D721Med (cell line): ENCODE results near the gene KMT2B.
"Not testable (repeated sequence)": the region's sequence is repeated elsewhere in the genome, so short reads cannot be mapped to it uniquely, and the experiment has no call there.

ENCODE experiments used
- DNase-seq: peaks from one replicate; pipeline ENCODE4 v3.0.0; 2011; ENCODE audit warnings: low spot score; ENCODE audit not compliant: insufficient read length
- FAIRE-seq: peaks from 2 replicates; lab custom pipeline; 2011; peaks lifted over from hg19 to GRCh38; lab: Jason Lieb, UNC
- TF ChIP-seq, protein P1 (sequence below): IDR thresholded peaks from 2 replicates; pipeline ENCODE4 v1.5.1; 2012; ENCODE audit warnings: mild to moderate bottlenecking, control low read depth; ENCODE audit not compliant: insufficient read depth; ENCODE audit errors: missing control alignments

KMT2B gene

DNA sequence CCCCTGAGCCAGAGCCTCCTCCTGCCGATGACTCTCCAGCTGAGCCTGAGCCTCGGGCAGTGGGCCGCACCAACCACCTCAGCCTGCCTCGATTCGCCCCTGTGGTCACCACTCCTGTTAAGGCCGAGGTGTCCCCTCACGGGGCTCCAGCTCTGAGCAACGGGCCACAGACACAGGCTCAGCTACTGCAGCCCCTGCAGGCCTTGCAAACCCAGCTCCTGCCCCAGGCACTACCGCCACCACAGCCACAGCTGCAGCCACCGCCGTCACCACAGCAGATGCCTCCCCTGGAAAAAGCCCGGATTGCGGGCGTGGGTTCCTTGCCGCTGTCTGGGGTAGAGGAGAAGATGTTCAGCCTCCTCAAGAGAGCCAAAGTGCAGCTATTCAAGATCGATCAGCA is 3.6 kb downstream of the KMT2B start:
- FAIRE-seq (no peak), DNase-seq (no peak)
- TF ChIP-seq, protein P1, sequence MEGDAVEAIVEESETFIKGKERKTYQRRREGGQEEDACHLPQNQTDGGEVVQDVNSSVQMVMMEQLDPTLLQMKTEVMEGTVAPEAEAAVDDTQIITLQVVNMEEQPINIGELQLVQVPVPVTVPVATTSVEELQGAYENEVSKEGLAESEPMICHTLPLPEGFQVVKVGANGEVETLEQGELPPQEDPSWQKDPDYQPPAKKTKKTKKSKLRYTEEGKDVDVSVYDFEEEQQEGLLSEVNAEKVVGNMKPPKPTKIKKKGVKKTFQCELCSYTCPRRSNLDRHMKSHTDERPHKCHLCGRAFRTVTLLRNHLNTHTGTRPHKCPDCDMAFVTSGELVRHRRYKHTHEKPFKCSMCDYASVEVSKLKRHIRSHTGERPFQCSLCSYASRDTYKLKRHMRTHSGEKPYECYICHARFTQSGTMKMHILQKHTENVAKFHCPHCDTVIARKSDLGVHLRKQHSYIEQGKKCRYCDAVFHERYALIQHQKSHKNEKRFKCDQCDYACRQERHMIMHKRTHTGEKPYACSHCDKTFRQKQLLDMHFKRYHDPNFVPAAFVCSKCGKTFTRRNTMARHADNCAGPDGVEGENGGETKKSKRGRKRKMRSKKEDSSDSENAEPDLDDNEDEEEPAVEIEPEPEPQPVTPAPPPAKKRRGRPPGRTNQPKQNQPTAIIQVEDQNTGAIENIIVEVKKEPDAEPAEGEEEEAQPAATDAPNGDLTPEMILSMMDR, result no peak

DNA sequence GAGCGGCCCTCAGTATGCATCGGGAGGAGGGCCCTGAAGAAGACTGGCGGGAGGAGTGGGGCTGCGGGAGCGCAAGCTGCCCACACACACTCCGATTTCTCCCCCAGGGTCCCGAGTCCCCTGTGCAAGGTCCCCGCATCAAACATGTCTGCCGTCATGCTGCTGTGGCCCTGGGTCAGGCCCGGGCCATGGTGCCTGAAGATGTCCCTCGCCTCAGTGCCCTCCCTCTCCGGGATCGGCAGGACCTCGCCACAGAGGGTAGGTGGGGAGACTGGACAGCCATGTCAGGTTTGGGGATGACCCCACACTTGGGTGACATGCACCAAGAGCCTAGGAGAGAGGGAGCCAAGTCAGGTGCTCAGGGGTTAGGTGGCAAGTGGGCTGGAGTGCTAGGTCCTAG is 4.7 kb downstream of the KMT2B start:
- no peak for FAIRE-seq
- TF ChIP-seq, protein P1, result no peak
- DNase-seq, result no peak

DNA sequence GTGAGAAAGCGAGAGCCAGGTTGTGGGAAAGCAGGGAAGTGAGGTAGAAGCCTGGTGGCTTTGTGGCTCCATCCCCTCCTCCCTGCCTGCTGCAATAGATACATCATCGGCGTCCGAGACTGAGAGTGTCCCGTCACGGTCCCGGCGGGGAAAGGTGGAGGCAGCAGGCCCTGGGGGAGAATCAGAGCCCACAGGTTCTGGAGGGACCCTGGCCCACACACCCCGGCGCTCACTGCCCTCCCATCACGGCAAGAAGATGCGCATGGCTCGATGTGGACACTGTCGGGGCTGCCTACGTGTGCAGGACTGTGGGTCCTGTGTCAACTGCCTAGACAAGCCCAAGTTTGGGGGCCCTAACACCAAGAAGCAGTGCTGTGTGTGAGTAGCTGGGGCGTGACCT is 5.1 kb downstream of the KMT2B start:
- DNase-seq (no peak), FAIRE-seq (no peak)
- TF ChIP-seq, protein P1, result no peak

DNA sequence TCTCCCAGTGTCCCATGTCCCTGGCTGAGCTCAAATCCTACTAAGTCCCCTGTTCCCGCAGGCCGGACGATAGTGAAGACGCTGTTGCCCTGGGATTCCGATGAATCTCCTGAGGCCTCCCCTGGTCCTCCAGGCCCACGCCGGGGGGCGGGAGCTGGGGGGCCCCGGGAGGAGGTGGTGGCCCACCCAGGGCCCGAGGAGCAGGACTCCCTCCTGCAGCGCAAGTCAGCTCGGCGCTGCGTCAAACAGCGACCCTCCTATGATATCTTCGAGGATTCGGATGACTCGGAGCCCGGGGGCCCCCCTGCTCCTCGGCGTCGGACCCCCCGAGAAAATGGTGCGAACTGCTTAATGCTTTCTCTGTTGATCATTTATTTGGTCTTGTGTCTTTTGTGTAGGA is 5.9 kb downstream of the KMT2B start:
- FAIRE-seq, result no peak
- DNase-seq, result no peak
- TF ChIP-seq, protein P1, result no peak

DNA sequence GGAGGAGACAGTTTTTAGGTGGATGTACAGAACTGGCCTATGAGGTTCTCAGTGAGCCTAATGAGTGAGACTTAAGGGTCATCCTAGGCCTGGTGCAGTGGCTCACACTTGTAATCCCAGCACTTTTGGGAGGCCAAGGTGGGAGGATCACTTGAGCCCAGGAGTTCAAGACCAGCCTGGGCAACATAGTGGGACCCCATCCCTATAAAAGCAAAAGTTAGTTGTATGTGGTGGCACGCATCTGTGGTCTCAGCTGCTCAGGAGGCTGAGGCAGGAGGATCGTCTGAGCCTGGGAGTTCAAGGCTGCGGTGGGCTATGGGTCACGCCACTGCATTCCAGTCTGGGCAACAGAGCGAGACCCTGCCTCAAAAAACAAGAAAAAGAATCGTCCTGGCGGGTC is 6.3 kb downstream of the KMT2B start:
- not testable (repeated sequence) for FAIRE-seq

DNA sequence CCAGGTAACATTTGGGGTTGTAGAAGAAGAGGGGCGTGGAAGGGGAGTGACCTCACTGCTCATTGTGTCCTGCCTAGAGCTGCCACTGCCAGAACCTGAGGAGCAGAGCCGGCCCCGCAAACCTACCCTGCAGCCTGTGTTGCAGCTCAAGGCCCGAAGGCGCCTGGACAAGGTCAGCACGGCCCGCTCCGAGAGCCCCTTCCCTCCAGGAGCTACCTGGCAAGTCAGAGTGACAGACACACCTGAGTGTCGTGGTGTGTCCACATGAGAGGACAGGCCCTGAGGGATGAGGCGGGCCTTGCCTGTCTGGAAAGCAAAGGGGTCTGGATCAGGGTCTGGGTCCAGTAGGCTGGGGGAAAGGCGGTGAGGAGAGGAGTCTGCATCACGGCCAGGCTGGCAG is 6.8 kb downstream of the KMT2B start:
- TF ChIP-seq, protein P1, result no peak
- FAIRE-seq, result no peak

More for the DNA sequence above, 6.3 kb downstream of the KMT2B start:
- DNase-seq, result not testable (repeated sequence)

DNA sequence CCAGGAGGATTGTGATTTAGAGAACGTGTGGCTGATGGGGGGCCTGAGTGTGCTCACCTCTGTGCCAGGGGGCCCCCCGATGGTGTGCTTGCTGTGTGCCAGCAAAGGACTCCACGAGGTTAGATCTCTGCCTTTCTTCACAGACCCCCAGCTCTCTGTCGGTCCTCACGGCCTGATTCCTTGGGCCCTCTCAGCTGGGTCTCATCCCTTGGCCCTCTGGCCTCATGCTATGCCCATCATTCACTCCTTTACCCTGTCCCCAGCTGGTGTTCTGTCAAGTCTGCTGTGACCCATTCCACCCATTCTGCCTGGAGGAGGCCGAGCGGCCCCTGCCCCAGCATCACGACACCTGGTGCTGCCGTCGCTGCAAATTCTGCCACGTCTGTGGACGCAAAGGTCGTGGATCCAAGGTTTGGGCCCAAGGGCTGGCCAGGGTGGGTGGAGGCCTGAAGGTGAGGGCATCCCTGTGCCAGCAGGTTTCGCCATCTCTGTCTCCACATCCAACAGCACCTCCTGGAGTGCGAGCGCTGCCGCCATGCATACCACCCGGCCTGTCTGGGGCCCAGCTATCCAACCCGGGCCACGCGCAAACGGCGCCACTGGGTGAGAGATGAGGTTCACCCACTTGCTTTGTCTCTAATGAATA is 7.5 kb downstream of the KMT2B start:
- no peak for FAIRE-seq
- TF ChIP-seq, protein P1, result no peak
- no peak for DNase-seq

More for the DNA sequence above, 6.8 kb downstream of the KMT2B start:
- no peak for DNase-seq
